Psoas muscle (tissue), 8 donors: ENCODE measurements around the gene ECE2. TPM values are rescaled to one million over a fixed set of nuclear protein-coding genes. Genes with fewer than 3 reads are reported as not detected.
A peak's percentile ranks its signal among the peaks of the same experiment; 100 is the strongest.

Experiments used
- ATAC-seq, 4 donors: fragments of 200-7000 bp; cut with Tn5 transposase; one replicate each; pipeline ENCODE4 v1.9.1; 2020; ENCODE audit warnings: moderate library complexity in 3 of 4, mild to moderate bottlenecking in 2 of 4
- DNase-seq, 2 donors: peaks; one replicate each; pipeline ENCODE4 v3.0.0-alpha.2; 2020
- H3K27ac ChIP-seq: fragments of 200-600 bp; one replicate; pipeline ENCODE4 v1.8.0; 2022
- H3K27me3 ChIP-seq, 3 donors: fragments of 200-600 bp in 1 of 3; one replicate each; pipeline versions ENCODE4 v1.6.1 to v1.8.0; 2013 to 2022; ENCODE audit warnings: low read length in 2 of 3, mild to moderate bottlenecking in 2 of 3, moderate library complexity in 1 of 3; ENCODE audit not compliant: insufficient read depth in 3 of 3
- H3K36me3 ChIP-seq, 2 donors: fragments of 200-600 bp in 1 of 2; one replicate each; pipeline versions ENCODE4 v1.6.1 to v1.8.0; 2013 to 2022; ENCODE audit warnings: low read depth in 1 of 2, mild to moderate bottlenecking in 1 of 2, moderate library complexity in 1 of 2; ENCODE audit not compliant: insufficient read depth in 1 of 2
- H3K4me1 ChIP-seq: fragments of 200-600 bp; one replicate; pipeline ENCODE4 v1.8.0; 2022
- H3K4me3 ChIP-seq: fragments of 200-600 bp; one replicate; pipeline ENCODE4 v1.8.0; 2022; ENCODE audit warnings: mild to moderate bottlenecking
- H3K9me3 ChIP-seq: fragments of 200-600 bp; one replicate; pipeline ENCODE4 v1.8.0; 2022
- CTCF ChIP-seq: fragments of 200-600 bp; IDR thresholded peaks from one replicate; pipeline ENCODE4 v1.8.0; 2022; ENCODE audit warnings: antibody characterized with exemption
- WGBS, 3 donors: extraction: QIAGEN DNeasy Blood & Tissue Kit; methylation state at CpG; one replicate each; pipeline versions ENCODE4 v1.1.6 to v1.1.7; 2013; 5-methylcytosine and 5-hydroxymethylcytosine counted together
- intact Hi-C, 2 donors: fragments of 100-400 bp; cut with DNase I; formaldehyde crosslinking; loops; one replicate each; pipeline versions ENCODE4 v1.11.0 to v1.14.2; 2022
- polyA plus RNA-seq, 3 donors: library from polyadenylated mRNA; stranded (reverse); fragments of 200-250 nt; gene quantifications; one replicate each; pipeline ENCODE4 v1.2.3, GENCODE V29; 2013
- total RNA-seq, 4 donors: library from RNA; stranded (reverse); fragmentation: NEBNext Ultra II Directional in 2 of 4; extraction: Animal tissue kit (Norgen Biotek cat#: 25700) in 2 of 4; gene quantifications; one replicate each; pipeline versions ENCODE4 v1.2.1 to v1.2.4, GENCODE V29; 2021 to 2023
- donor health status: healthy with polysubstance abuse.
- donor health status: DM: no; HTN: no; CAD: no; lungs with moderate emphysema.
- donor health status: Bipolar disorder and iron deficiency.
- donor health status: healthy.
- donor health status: DM: yes; HTN: yes; CAD: no.
- donor health status: DM: no; HTN: no; CAD: no.
- donor health status: DM: no; HTN: no; CAD: no.
- donor health status: DM: yes; HTN: yes; CAD: no.

The ECE2 gene
- total and polyA plus RNA-seq, 7 donors: not detected

GRCh38 chr3:184234224-184234623 lies 41.6 kb upstream of the ECE2 start:
- whole genome bisulfite sequencing, 3 donors: 11 to 23% (median 12%) methylated on average over 4 of the region's 4 CpGs
- peaks cover 0 to 40% (median 18%) of the 10 kb centered on the region in 3 donors for H3K27me3 ChIP-seq
- no peaks in the 10 kb centered on the region for H3K9me3 ChIP-seq
- intact Hi-C loops: no loop called here
- no peak for TF ChIP-seq CTCF
- DNase-seq (peak; percentile 69 to 79), ATAC-seq (peak; percentile 37 to 72 (median 66))
- no peaks in the 10 kb centered on the region for H3K4me1 ChIP-seq
- H3K36me3 ChIP-seq: no peaks in the 10 kb centered on the region
- no peak overlapping the region for H3K27ac ChIP-seq
- no peak overlapping the region for H3K4me3 ChIP-seq

GRCh38 chr3:184234671-184235380 lies 41.0 kb upstream of the ECE2 start:
- TF ChIP-seq CTCF: no peak
- Histone ChIP-seq H3K4me1 (no peaks in the 10 kb centered on the region), H3K4me3 (no peak overlapping the region), H3K36me3 (no peaks in the 10 kb centered on the region), H3K27me3 (peaks cover 0 to 34% (median 18%) of the 10 kb centered on the region in 3 donors), H3K9me3 (no peaks in the 10 kb centered on the region), H3K27ac (no peak overlapping the region)
- intact Hi-C loops: no loop called here
- ATAC-seq (no peak), DNase-seq (no peak)
- WGBS, 3 donors: 72 to 81% (median 80%) methylated on average over 19 of the region's 19 CpGs

DNA sequence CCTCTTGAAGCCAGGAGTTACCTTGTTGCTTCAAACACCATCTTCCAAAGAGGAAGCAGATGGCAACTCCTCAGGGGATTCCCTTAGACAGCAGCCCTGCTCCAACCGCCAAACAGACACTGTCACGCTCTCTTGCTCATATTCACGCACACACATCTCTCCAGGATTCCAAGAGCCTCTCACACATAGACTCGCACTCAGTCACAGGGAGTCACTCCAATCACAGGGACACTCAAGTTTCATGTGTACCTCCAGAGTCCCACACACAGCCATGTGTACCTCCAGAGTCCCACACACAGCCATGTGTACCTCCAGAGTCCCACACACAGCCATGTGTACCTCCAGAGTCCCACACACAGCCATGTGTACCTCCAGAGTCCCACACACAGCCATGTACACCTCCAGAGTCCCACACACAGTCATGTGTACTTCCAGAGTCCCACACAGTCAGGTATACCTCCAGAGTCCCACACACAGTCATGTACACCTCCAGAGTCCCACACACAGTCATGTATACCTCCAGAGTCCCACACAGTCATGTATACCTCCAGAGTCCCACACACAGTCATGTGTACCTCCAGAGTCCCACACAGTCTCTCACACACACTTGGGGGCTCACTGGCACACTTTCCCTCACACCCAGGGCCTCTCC lies 40.3 kb upstream of the ECE2 start:
- H3K4me3 ChIP-seq: no peak overlapping the region
- H3K27me3 ChIP-seq: peaks cover 0 to 27% (median 16%) of the 10 kb centered on the region in 3 donors
- no peak overlapping the region for H3K27ac ChIP-seq
- H3K9me3 ChIP-seq: no peaks in the 10 kb centered on the region
- ATAC-seq (no peak), DNase-seq (no peak)
- H3K4me1 ChIP-seq: no peaks in the 10 kb centered on the region
- TF ChIP-seq CTCF: no peak
- no peaks in the 10 kb centered on the region for H3K36me3 ChIP-seq
- 65 to 77% (median 68%) methylated on average over 4 of the region's 4 CpGs for WGBS, 3 donors
- intact Hi-C loops: no loop called here

- H3K4me1 ChIP-seq: no peaks in the 10 kb centered on the region
- TF ChIP-seq CTCF: no peak
- H3K9me3 ChIP-seq: no peaks in the 10 kb centered on the region
- ATAC-seq (no peak), DNase-seq (no peak)
- intact Hi-C loops: no loop called here
- no peaks in the 10 kb centered on the region for H3K36me3 ChIP-seq
- H3K4me3 ChIP-seq: no peak overlapping the region
- 45 to 53% (median 52%) methylated on average over 14 of the region's 14 CpGs for WGBS, 3 donors
- H3K27me3 ChIP-seq: peaks cover 0 to 22% (median 11%) of the 10 kb centered on the region in 3 donors
- H3K27ac ChIP-seq: no peak overlapping the region
Measured at GRCh38 chr3:184236033-184236410, 39.8 kb upstream of the ECE2 start.
